ENCODE measurements around the gene WWOX. TPM values are rescaled to one million over a fixed set of nuclear protein-coding genes. Genes with fewer than 3 reads are reported as not detected.

WWOX gene
- total RNA-seq, 1 donor from 2014 or later = 43.2 TPM

GRCh38 chr16:78096386-78096785, 3.1 kb upstream of the WWOX start:
- Mint-ChIP-seq H3K4me3 (ENCODE audit: low read depth) (no peak overlapping the region), H3K4me1 (ENCODE audit: low read depth) (peaks cover 11% of the 10 kb centered on the region), H3K9me3 (ENCODE audit: low read depth) (peaks cover 3% of the 10 kb centered on the region), H3K27me3 (peaks cover 3% of the 10 kb centered on the region), H3K27ac (no peak overlapping the region), H3K36me3 (ENCODE audit: insufficient read depth) (no peaks in the 10 kb centered on the region)
- DNase-seq (ENCODE audit: low spot score, unreplicated experiment) = no peak
- TF ChIP-seq CTCF (IDR thresholded peaks at IDR 0.05; ENCODE audit: unreplicated experiment) = no peak

- peaks cover 11% of the 10 kb centered on the region for H3K4me1 Mint-ChIP-seq (ENCODE audit: low read depth)
- no peak overlapping the region for H3K27ac Mint-ChIP-seq
- H3K27me3 Mint-ChIP-seq = peaks cover 3% of the 10 kb centered on the region
- TF ChIP-seq CTCF (IDR thresholded peaks at IDR 0.05; ENCODE audit: unreplicated experiment) = no peak
- DNase-seq (ENCODE audit: low spot score, unreplicated experiment) = no peak
- no peak overlapping the region for H3K4me3 Mint-ChIP-seq (ENCODE audit: low read depth)
- no peaks in the 10 kb centered on the region for H3K36me3 Mint-ChIP-seq (ENCODE audit: insufficient read depth)
- H3K9me3 Mint-ChIP-seq (ENCODE audit: low read depth) = peaks cover 3% of the 10 kb centered on the region
Observed at GRCh38 chr16:78097548-78097947, 1.9 kb upstream of the WWOX start.

GRCh38 chr16:78098087-78098486, 1.4 kb upstream of the WWOX start:
- no peak overlapping the region for H3K4me3 Mint-ChIP-seq (ENCODE audit: low read depth)
- no peak for DNase-seq (ENCODE audit: low spot score, unreplicated experiment)
- H3K9me3 Mint-ChIP-seq (ENCODE audit: low read depth) = peaks cover 3% of the 10 kb centered on the region
- H3K36me3 Mint-ChIP-seq (ENCODE audit: insufficient read depth) = no peaks in the 10 kb centered on the region
- no peak overlapping the region for H3K27ac Mint-ChIP-seq
- TF ChIP-seq CTCF (IDR thresholded peaks at IDR 0.05; ENCODE audit: unreplicated experiment) = no peak
- H3K27me3 Mint-ChIP-seq = peaks cover 3% of the 10 kb centered on the region
- H3K4me1 Mint-ChIP-seq (ENCODE audit: low read depth) = peaks cover 11% of the 10 kb centered on the region

- Mint-ChIP-seq H3K27me3 (peaks cover 3% of the 10 kb centered on the region), H3K9me3 (ENCODE audit: low read depth) (peaks cover 3% of the 10 kb centered on the region), H3K4me1 (ENCODE audit: low read depth) (peaks cover 13% of the 10 kb centered on the region), H3K36me3 (ENCODE audit: insufficient read depth) (no peaks in the 10 kb centered on the region), H3K27ac (peak overlapping the region; percentile 91), H3K4me3 (ENCODE audit: low read depth) (peak overlapping the region; percentile 90)
- TF ChIP-seq CTCF (IDR thresholded peaks at IDR 0.05; ENCODE audit: unreplicated experiment) = no peak
- DNase-seq (ENCODE audit: low spot score, unreplicated experiment) = no peak
Observed at GRCh38 chr16:78098595-78099270, 721 bp upstream of the WWOX start.

- H3K4me3 Mint-ChIP-seq (ENCODE audit: low read depth) = peak overlapping the region; percentile 90
- H3K27ac Mint-ChIP-seq = no peak overlapping the region
- H3K27me3 Mint-ChIP-seq = peaks cover 3% of the 10 kb centered on the region
- peaks cover 1% of the 10 kb centered on the region for H3K36me3 Mint-ChIP-seq (ENCODE audit: insufficient read depth)
- H3K4me1 Mint-ChIP-seq (ENCODE audit: low read depth) = peaks cover 13% of the 10 kb centered on the region
- TF ChIP-seq CTCF (IDR thresholded peaks at IDR 0.05; ENCODE audit: unreplicated experiment) = no peak
- H3K9me3 Mint-ChIP-seq (ENCODE audit: low read depth) = peaks cover 3% of the 10 kb centered on the region
- DNase-seq (ENCODE audit: low spot score, unreplicated experiment) = no peak
Observed at GRCh38 chr16:78100112-78100467, 636 bp downstream of the WWOX start.
